Esophagus muscularis mucosa (tissue), 4 donors: ENCODE data around the gene DUSP7. TPM values are rescaled to one million over a fixed set of nuclear protein-coding genes. Genes with fewer than 3 reads are reported as not detected.

Experiments used
- DNase-seq: peaks from one replicate; pipeline ENCODE4 v3.0.0-alpha.2; 2017; ENCODE audit errors: extremely low spot score
- H3K27ac ChIP-seq, 4 donors: fragments of 200-600 bp; sonication (generic); replicated peaks in 1 of 4; 1 replicate in 3 of 4; 2 replicates in 1 of 4; pipeline ENCODE4 v1.5.1; 2016 to 2019; ENCODE audit warnings: mild to moderate bottlenecking in 1 of 4
- H3K27me3 ChIP-seq, 4 donors: fragments of 200-600 bp; sonication (generic); one replicate each; pipeline versions ENCODE4 v1.5.1 to v1.6.0; 2016 to 2019
- H3K36me3 ChIP-seq, 4 donors: fragments of 200-600 bp; sonication (generic); one replicate each; pipeline ENCODE4 v1.5.1; 2016 to 2019
- H3K4me1 ChIP-seq, 4 donors: fragments of 200-600 bp; sonication (generic); one replicate each; pipeline ENCODE4 v1.5.1; 2016 to 2019
- H3K4me3 ChIP-seq, 4 donors: fragments of 200-600 bp; sonication (generic); 1 replicate in 2 of 4; 2 replicates in 2 of 4; pipeline ENCODE4 v1.5.1; 2016 to 2019; ENCODE audit warnings: mild to moderate bottlenecking in 4 of 4, moderate library complexity in 1 of 4
- H3K9me3 ChIP-seq, 4 donors: fragments of 200-600 bp; sonication (generic); 1 replicate in 3 of 4; 2 replicates in 1 of 4; pipeline ENCODE4 v1.5.1; 2016 to 2019
- EP300 ChIP-seq: sonication (generic); formaldehyde crosslinking; IDR thresholded peaks from one replicate; pipeline ENCODE4 v1.6.1; 2017; ENCODE audit warnings: antibody characterized with exemption
- POLR2A ChIP-seq: fragments of 450-650 bp; IDR thresholded peaks from one replicate; pipeline ENCODE4 v1.6.1; 2017; ENCODE audit warnings: antibody characterized with exemption, moderate library complexity, mild to moderate bottlenecking, low read depth
- POLR2AphosphoS5 ChIP-seq, 2 donors: sonication (generic); formaldehyde crosslinking; IDR thresholded peaks; one replicate each; pipeline ENCODE4 v1.6.1; 2017; ENCODE audit warnings: antibody characterized with exemption in 2 of 2
- WGBS: methylation state at CpG from one replicate; pipeline ENCODE4 v1.1.5; 2018; 5-methylcytosine and 5-hydroxymethylcytosine counted together
- intact Hi-C: fragments of 100-400 bp; cut with DNase I; formaldehyde crosslinking; loops from one replicate; pipeline ENCODE4 v1.15.1; 2023
- total RNA-seq, 4 donors: library from RNA; depleted of rRNA; stranded (reverse); fragments of >200 nt; gene quantifications; one replicate each; pipeline versions ENCODE4 v1.1.0 to v1.2.1, GENCODE V29; 2016
- TF ChIP-seq, protein P1 (sequence below), 3 experiments: fragments of 200-600 bp in 2 of 3; fragments of 450-650 bp in 1 of 3; sonication (generic) in 2 of 3; IDR thresholded peaks; one replicate each; pipeline ENCODE4 v1.5.1; 2017 to 2019; ENCODE audit warnings: antibody characterized with exemption in 3 of 3, mild to moderate bottlenecking in 2 of 3, moderate library complexity in 1 of 3

The DUSP7 gene
- total RNA-seq, 4 donors from 2014 or later = 10.0 to 23.5 (median 15.9) TPM

DNA sequence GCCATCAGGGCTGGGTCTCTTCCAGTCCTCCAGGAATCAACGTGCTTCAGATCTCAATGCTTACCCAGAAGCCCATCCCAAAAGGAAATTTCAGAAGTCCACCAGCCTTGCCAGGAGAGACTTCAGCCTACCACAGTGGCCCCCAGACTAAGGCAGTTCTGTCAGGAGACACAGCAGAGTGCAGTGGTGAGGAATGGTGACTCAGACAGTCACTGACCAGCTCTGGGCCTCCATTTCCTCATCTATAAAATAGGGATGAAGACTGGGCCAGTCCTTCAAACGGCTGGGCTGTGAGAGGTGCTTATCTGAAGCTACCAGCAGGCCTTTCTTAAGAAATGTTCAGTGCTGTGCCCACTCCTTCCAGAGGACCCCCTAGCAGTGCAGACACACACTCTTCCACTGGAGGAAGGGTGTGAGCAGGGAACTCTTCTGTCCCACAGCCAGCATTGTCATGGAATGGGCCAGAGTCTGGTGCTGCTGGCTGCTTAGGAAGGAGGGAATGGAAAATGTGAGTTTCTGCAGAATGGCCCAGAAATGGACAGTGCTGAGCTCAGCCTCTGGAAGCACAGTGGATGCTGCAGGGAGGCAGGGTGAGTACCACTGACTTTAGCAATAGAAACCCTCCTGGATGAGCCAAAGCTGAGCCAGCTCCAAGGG lies 41.6 kb upstream of the DUSP7 start:
- TF ChIP-seq POLR2AphosphoS5 (IDR thresholded peaks at IDR 0.05) (no peak), POLR2A (no peak), EP300 (no peak)
- TF ChIP-seq, protein P1, sequence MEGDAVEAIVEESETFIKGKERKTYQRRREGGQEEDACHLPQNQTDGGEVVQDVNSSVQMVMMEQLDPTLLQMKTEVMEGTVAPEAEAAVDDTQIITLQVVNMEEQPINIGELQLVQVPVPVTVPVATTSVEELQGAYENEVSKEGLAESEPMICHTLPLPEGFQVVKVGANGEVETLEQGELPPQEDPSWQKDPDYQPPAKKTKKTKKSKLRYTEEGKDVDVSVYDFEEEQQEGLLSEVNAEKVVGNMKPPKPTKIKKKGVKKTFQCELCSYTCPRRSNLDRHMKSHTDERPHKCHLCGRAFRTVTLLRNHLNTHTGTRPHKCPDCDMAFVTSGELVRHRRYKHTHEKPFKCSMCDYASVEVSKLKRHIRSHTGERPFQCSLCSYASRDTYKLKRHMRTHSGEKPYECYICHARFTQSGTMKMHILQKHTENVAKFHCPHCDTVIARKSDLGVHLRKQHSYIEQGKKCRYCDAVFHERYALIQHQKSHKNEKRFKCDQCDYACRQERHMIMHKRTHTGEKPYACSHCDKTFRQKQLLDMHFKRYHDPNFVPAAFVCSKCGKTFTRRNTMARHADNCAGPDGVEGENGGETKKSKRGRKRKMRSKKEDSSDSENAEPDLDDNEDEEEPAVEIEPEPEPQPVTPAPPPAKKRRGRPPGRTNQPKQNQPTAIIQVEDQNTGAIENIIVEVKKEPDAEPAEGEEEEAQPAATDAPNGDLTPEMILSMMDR (IDR thresholded peaks at IDR 0.05) = no peak
- no peaks in the 10 kb centered on the region for H3K36me3 ChIP-seq
- no peaks in the 10 kb centered on the region for H3K27me3 ChIP-seq
- H3K4me1 ChIP-seq = no peaks in the 10 kb centered on the region
- 86% methylated on average over 2 of the region's 2 CpGs for WGBS
- intact Hi-C loops = no loop called here
- H3K4me3 ChIP-seq = no peak overlapping the region
- no peak for DNase-seq
- H3K9me3 ChIP-seq = peaks cover 0 to 8% (median 3%) of the 10 kb centered on the region in 4 donors
- H3K27ac ChIP-seq = no peak overlapping the region

DNA sequence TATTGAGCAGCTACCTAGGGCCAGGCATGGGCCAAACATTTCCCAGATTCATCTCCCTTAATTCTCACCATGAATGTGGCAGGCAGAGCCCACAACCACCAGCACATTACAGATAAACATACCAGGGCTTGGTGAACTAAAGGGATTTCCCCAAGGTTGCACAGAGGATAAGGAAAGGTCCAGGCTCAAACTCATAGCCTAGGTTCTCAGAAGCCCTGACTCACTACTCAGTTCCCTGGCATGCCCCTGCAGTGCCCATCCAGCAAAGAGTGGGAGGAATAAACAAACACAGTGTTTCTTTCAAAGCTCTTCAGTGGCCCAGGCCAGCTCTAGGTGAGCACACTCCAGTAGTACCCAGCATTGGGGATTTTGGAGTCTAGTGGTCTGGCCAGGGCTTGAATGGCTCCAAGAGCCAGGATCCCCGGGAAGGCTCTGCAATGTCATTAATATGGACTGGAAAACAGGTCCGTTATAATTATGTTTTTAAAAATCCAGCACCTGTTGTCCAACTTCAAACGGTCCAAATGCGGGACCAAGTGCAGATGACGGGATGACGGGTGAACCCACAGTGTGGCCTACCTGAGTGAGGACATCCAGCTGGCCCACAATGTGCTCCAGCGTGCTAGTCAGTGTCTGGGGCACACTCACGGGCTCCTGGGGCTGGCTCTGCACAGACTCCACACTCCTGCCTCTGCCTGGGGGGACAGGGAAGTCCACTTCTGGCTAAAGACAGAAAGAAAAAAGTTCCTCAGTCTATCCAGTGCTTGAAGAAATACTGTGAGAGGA lies 39.8 kb upstream of the DUSP7 start:
- no peak for DNase-seq
- Histone ChIP-seq H3K4me1 (peaks cover 0 to 5% (median 2%) of the 10 kb centered on the region in 4 donors), H3K27me3 (no peaks in the 10 kb centered on the region), H3K36me3 (no peaks in the 10 kb centered on the region), H3K4me3 (no peak overlapping the region), H3K27ac (no peak overlapping the region), H3K9me3 (peaks cover 0 to 4% (median 2%) of the 10 kb centered on the region in 4 donors)
- 91% methylated on average over 8 of the region's 8 CpGs for WGBS
- TF ChIP-seq, protein P1 (IDR thresholded peaks at IDR 0.05) = no peak
- TF ChIP-seq POLR2A (no peak), EP300 (no peak), POLR2AphosphoS5 (IDR thresholded peaks at IDR 0.05) (no peak)
- intact Hi-C loops = no loop called here

DNA sequence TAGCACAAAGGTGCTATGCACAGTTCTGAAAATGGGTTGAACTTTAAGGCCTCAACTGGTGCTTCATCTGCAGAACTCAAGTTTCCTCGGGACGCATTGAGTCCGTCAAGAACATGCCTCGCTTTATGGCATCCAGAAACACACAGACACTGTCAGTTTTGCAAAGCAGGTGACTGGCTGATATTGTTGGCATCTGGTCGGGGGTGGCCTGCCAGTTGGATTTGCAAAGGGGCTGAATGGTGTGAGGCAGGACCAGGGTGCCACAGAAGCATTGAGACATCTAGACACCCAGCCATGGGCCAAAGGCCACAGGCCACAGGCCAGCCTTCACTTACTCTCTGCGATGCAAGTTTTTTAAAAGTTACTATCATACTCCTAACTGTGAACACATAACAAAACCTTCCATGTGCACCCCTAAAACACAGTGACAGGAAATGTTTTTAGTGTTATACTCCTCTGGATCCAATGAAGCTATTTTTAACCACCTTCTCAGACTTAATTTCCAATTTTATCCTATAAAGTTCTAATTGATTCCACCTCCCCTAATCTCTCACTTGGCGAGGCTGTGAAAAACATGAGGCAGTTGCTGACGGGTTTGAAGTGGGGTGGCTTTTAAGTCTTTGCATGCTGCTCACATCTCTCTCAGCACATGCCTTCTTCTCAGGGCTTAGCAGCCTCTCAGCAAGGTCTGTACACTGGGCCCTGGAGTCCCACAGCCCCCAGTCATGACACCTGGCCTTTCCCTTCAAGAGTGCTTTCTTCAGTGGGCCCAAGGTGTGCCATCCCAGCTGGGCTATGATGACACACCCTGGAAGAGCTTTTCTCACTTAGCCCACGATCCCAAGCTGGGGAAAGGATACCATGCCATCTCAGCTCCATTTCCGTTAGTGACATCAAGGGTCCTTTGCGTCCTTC lies 38.5 kb upstream of the DUSP7 start:
- Histone ChIP-seq H3K27me3 (no peaks in the 10 kb centered on the region), H3K36me3 (no peaks in the 10 kb centered on the region), H3K4me3 (no peak overlapping the region), H3K9me3 (no peaks in the 10 kb centered on the region), H3K27ac (no peak overlapping the region), H3K4me1 (peaks cover 8 to 18% (median 12%) of the 10 kb centered on the region in 4 donors)
- WGBS = 94% methylated on average over 11 of the region's 11 CpGs
- TF ChIP-seq, protein P1 (IDR thresholded peaks at IDR 0.05) = no peak
- TF ChIP-seq EP300 (no peak), POLR2A (no peak), POLR2AphosphoS5 (IDR thresholded peaks at IDR 0.05) (no peak)
- intact Hi-C loops = no loop called here
- no peak for DNase-seq

DNA sequence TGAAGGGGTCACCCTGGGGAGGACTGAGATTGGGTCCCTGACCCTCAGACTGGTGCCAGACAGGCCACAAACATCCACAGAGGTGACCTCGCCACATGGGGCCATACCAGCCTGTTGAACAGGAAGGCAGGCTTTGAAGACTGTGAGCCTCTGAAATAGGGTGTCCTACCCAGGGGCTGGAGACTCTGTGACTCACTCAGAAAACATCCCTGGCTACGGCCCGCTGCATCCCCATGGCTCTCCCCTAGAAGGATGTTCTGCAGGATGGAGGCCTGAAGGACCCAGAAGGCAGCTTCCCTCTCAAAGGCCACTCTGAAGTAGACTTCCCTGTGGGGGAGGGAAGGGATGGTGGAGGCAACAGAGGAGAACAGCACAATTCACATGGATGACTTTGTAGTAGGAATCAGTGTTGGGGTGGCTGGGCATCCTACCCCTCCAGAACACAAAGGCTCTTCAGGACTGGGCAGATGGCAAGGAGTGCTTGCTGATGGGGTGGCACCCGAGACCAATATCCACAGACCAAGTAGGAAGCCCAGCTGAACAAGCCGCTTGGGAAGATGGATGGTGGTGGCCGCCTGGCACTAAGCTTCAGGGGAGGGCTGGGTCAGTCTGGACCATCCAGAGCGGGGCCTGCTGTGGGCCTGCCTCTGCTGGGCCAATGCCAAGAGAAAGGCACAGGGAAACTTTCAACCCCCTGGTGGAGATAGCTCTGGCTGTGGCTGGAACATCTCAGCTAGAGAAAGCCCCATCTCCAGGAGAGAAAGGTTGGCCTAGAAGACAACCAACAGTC lies 37.6 kb upstream of the DUSP7 start:
- peaks cover 17 to 27% (median 21%) of the 10 kb centered on the region in 4 donors for H3K4me1 ChIP-seq
- intact Hi-C loops = no loop called here
- no peak overlapping the region for H3K4me3 ChIP-seq
- no peaks in the 10 kb centered on the region for H3K27me3 ChIP-seq
- H3K9me3 ChIP-seq = no peaks in the 10 kb centered on the region
- DNase-seq = no peak
- TF ChIP-seq, protein P1 (IDR thresholded peaks at IDR 0.05) = no peak
- no peak for TF ChIP-seq POLR2AphosphoS5 (IDR thresholded peaks at IDR 0.05)
- no peak for TF ChIP-seq EP300
- no peak for TF ChIP-seq POLR2A
- no peaks in the 10 kb centered on the region for H3K36me3 ChIP-seq
- WGBS = 98% methylated on average over 6 of the region's 7 CpGs
- H3K27ac ChIP-seq = no peak overlapping the region
